H1 (cell line): Measurements from ENCODE around the gene RTF1. TPM values are rescaled to one million over a fixed set of nuclear protein-coding genes. Genes with fewer than 3 reads are reported as not detected.

ENCODE experiments used
- CTCF ChIA-PET: fragments of 300-600 bp; sonication (Branson Sonifier 250); formaldehyde crosslinking; loops from one replicate; lab custom pipeline; 2021; ENCODE audit not compliant: partially characterized antibody; lab: Charles Lee
- POLR2A ChIA-PET: fragments of 300-600 bp; sonication (Branson Sonifier 250); formaldehyde crosslinking; loops from one replicate; lab custom pipeline; 2021; ENCODE audit warnings: inconsistent platforms; ENCODE audit not compliant: partially characterized antibody; lab: Charles Lee
- DNase-seq, 2 experiments: peaks; one replicate each; pipeline versions ENCODE4 v3.0.0 to v3.0.0-alpha.2; 2010 to 2022; ENCODE audit warnings: low spot score in 2 of 2, low read depth in 1 of 2, mixed read lengths in 1 of 2
- FAIRE-seq: peaks from 2 replicates; lab custom pipeline; 2011; peaks lifted over from hg19 to GRCh38; lab: Jason Lieb, UNC
- H2AFZ ChIP-seq: 2 replicates; pipeline ENCODE4 v1.8.1; 2012; ENCODE audit warnings: low read length, inconsistent platforms
- H2AK5ac ChIP-seq: 2 replicates; pipeline ENCODE4 v1.6.1; 2013; ENCODE audit warnings: low read depth, low read length
- H2BK120ac ChIP-seq: replicated peaks from 2 replicates; pipeline ENCODE3; 2013; ENCODE audit warnings: low read depth, low read length, inconsistent platforms
- H2BK12ac ChIP-seq: 2 replicates; pipeline ENCODE4 v1.6.1; 2013; ENCODE audit warnings: low read depth, low read length
- H2BK15ac ChIP-seq: 2 replicates; pipeline ENCODE4 v1.6.1; 2013; ENCODE audit warnings: low read length
- H2BK20ac ChIP-seq: 2 replicates; pipeline ENCODE4 v1.6.1; 2013; ENCODE audit warnings: low read length
- H2BK5ac ChIP-seq: 2 replicates; pipeline ENCODE4 v1.6.1; 2013; ENCODE audit warnings: low read depth, low read length
- H3K14ac ChIP-seq: 2 replicates; pipeline ENCODE4 v1.6.1; 2013; ENCODE audit warnings: inconsistent platforms; ENCODE audit not compliant: insufficient read length
- H3K18ac ChIP-seq: 2 replicates; pipeline ENCODE4 v1.6.1; 2013; ENCODE audit warnings: low read length; ENCODE audit errors: extremely low read depth
- H3K23ac ChIP-seq: 2 replicates; pipeline ENCODE4 v1.6.1; 2013; ENCODE audit warnings: inconsistent platforms; ENCODE audit not compliant: insufficient read length
- H3K23me2 ChIP-seq: 2 replicates; pipeline ENCODE4 v1.6.1; 2013; ENCODE audit warnings: low read depth, low read length
- H3K27ac ChIP-seq: 2 replicates; pipeline ENCODE4 v1.6.1; 2011; ENCODE audit warnings: low read depth, low read length, inconsistent platforms
- H3K27me3 ChIP-seq, 4 experiments: replicated peaks in 1 of 4; 1 replicate in 1 of 4; 2 replicates in 3 of 4; pipeline versions ENCODE4 v1.6.1 to v1.8.1; 2011 to 2013; ENCODE audit warnings: low read length in 3 of 4, mild to moderate bottlenecking in 3 of 4, inconsistent platforms in 2 of 4, mixed read lengths in 2 of 4, moderate library complexity in 1 of 4; ENCODE audit not compliant: control insufficient read depth in 3 of 4, insufficient read depth in 3 of 4; ENCODE audit errors: extremely low read depth in 1 of 4
- H3K36me3 ChIP-seq, 4 experiments: 2 replicates each; pipeline versions ENCODE4 v1.6.1 to v1.8.1; 2011 to 2013; ENCODE audit warnings: mild to moderate bottlenecking in 4 of 4, low read length in 3 of 4, moderate library complexity in 2 of 4, control low read depth in 1 of 4, inconsistent platforms in 1 of 4; ENCODE audit not compliant: insufficient read depth in 4 of 4, control insufficient read depth in 2 of 4
- H3K4ac ChIP-seq: replicated peaks from 2 replicates; pipeline ENCODE3; 2013; ENCODE audit warnings: low read length, low read depth, mixed read lengths, inconsistent platforms; ENCODE audit not compliant: insufficient read length
- H3K4me1 ChIP-seq, 4 experiments: replicated peaks in 1 of 4; 1 replicate in 1 of 4; 2 replicates in 3 of 4; pipeline versions ENCODE4 v1.6.1 to v1.8.1; 2011 to 2013; ENCODE audit warnings: low read length in 3 of 4, inconsistent platforms in 2 of 4, mixed read lengths in 1 of 4; ENCODE audit not compliant: insufficient read depth in 4 of 4, control insufficient read depth in 3 of 4
- H3K4me2 ChIP-seq, 2 experiments: 2 replicates each; pipeline versions ENCODE4 v1.6.1 to v1.8.1; 2011 to 2013; ENCODE audit warnings: low read depth in 2 of 2, low read length in 2 of 2, control low read depth in 1 of 2, inconsistent platforms in 1 of 2, mild to moderate bottlenecking in 1 of 2; ENCODE audit not compliant: insufficient read depth in 1 of 2
- H3K4me3 ChIP-seq, 4 experiments: fragments of 200-600, 300-600 bp in 1 of 4; sonication (generic), shearing (Covaris generic), sonication (Bioruptor Twin) in 1 of 4; 2 replicates each; pipeline versions ENCODE4 v1.5.1 to v1.8.1; 2011 to 2016; ENCODE audit warnings: low read length in 4 of 4, low read depth in 3 of 4, control low read depth in 2 of 4, inconsistent platforms in 2 of 4, mild to moderate bottlenecking in 2 of 4, mixed read lengths in 1 of 4, moderate library complexity in 1 of 4; ENCODE audit not compliant: insufficient read depth in 2 of 4; ENCODE audit errors: extremely low read depth in 1 of 4
- H3K56ac ChIP-seq: replicated peaks from 2 replicates; pipeline ENCODE3; 2013; ENCODE audit warnings: low read depth, mild to moderate bottlenecking, mixed read lengths, low read length, inconsistent platforms; ENCODE audit not compliant: insufficient read length
- H3K79me1 ChIP-seq: 2 replicates; pipeline ENCODE4 v1.6.1; 2013; ENCODE audit warnings: low read depth, low read length, control low read depth
- H3K79me2 ChIP-seq, 2 experiments: 2 replicates each; pipeline versions ENCODE4 v1.6.1 to v1.8.1; 2012 to 2013; ENCODE audit warnings: low read length in 2 of 2, mild to moderate bottlenecking in 2 of 2, inconsistent platforms in 1 of 2; ENCODE audit not compliant: insufficient read depth in 2 of 2, control insufficient read depth in 1 of 2
- H3K9ac ChIP-seq, 4 experiments: replicated peaks in 1 of 4; 1 replicate in 1 of 4; 2 replicates in 3 of 4; pipeline versions ENCODE4 v1.6.1 to v1.8.1; 2011 to 2013; ENCODE audit warnings: low read depth in 3 of 4, low read length in 3 of 4, control low read depth in 2 of 4, mild to moderate bottlenecking in 2 of 4, moderate library complexity in 2 of 4, inconsistent platforms in 1 of 4; ENCODE audit errors: extremely low read depth in 1 of 4
- H3K9me3 ChIP-seq, 2 experiments: 2 replicates each; pipeline versions ENCODE4 v1.6.1 to v1.8.1; 2012 to 2013; ENCODE audit warnings: mild to moderate bottlenecking in 2 of 2, moderate library complexity in 2 of 2, control low read depth in 1 of 2, inconsistent platforms in 1 of 2, low read depth in 1 of 2, low read length in 1 of 2, mixed read lengths in 1 of 2; ENCODE audit not compliant: insufficient read depth in 2 of 2
- H4K20me1 ChIP-seq, 2 experiments: replicated peaks in 1 of 2; 2 replicates each; pipeline versions ENCODE3 to v1.8.1; 2011 to 2013; ENCODE audit warnings: inconsistent platforms in 2 of 2, low read length in 2 of 2, mild to moderate bottlenecking in 1 of 2; ENCODE audit not compliant: insufficient read depth in 2 of 2, control insufficient read depth in 1 of 2
- H4K5ac ChIP-seq: 2 replicates; pipeline ENCODE4 v1.6.1; 2013; ENCODE audit warnings: low read length, low read depth, mixed read lengths, inconsistent platforms; ENCODE audit not compliant: insufficient read length
- H4K8ac ChIP-seq: 2 replicates; pipeline ENCODE4 v1.8.0; 2013; ENCODE audit warnings: mild to moderate bottlenecking, moderate library complexity, low read length, inconsistent platforms; ENCODE audit not compliant: insufficient read depth; ENCODE audit errors: extremely low read depth
- H4K91ac ChIP-seq: replicated peaks from 2 replicates; pipeline ENCODE3; 2013; ENCODE audit warnings: low read length, mixed read lengths, inconsistent platforms; ENCODE audit not compliant: insufficient read length
- ASH2L ChIP-seq: fragments of 200-600, 300-600 bp; sonication (generic); IDR thresholded peaks from one replicate; pipeline ENCODE4 v1.7.1; 2017; ENCODE audit warnings: low read length
- CBX5 ChIP-seq: fragments of 300-800, 300-1000 bp; sonication (generic); IDR thresholded peaks from 2 replicates; pipeline ENCODE4 v1.7.1; 2016; ENCODE audit warnings: antibody characterized with exemption, low read length, low read depth
- CHD1 ChIP-seq: IDR thresholded peaks from 2 replicates; pipeline ENCODE4 v1.6.1; 2012; ENCODE audit warnings: low read depth, low read length, improper control_type of control experiment
- EP300 ChIP-seq, 2 experiments: IDR thresholded peaks; 1 replicate in 1 of 2; 2 replicates in 1 of 2; pipeline ENCODE4 v1.6.1; 2011 to 2012; ENCODE audit warnings: low read depth in 2 of 2, low read length in 2 of 2, mild to moderate bottlenecking in 2 of 2, borderline replicate concordance in 1 of 2, inconsistent platforms in 1 of 2, moderate library complexity in 1 of 2
- FOSL1 ChIP-seq: IDR thresholded peaks from 2 replicates; pipeline ENCODE4 v1.6.1; 2011; ENCODE audit warnings: mild to moderate bottlenecking, low read depth, low read length, moderate library complexity; ENCODE audit not compliant: insufficient read depth
- HDAC6 ChIP-seq: IDR thresholded peaks from one replicate; pipeline ENCODE4 v1.7.1; 2012; ENCODE audit warnings: low read depth, mild to moderate bottlenecking, inconsistent platforms, low read length, moderate library complexity
- MAFK ChIP-seq: IDR thresholded peaks from 2 replicates; pipeline ENCODE4 v1.6.1; 2012; ENCODE audit warnings: low read depth, mild to moderate bottlenecking, improper control_type of control experiment, low read length
- NANOG ChIP-seq: IDR thresholded peaks from 2 replicates; pipeline ENCODE4 v1.6.1; 2011; ENCODE audit warnings: low read length, low read depth, mild to moderate bottlenecking, inconsistent platforms; ENCODE audit not compliant: insufficient read depth, poor library complexity, severe bottlenecking
- RXRA ChIP-seq: IDR thresholded peaks from 2 replicates; pipeline ENCODE4 v1.6.1; 2011; ENCODE audit warnings: low read depth, mild to moderate bottlenecking, low read length, moderate library complexity; ENCODE audit not compliant: insufficient read depth
- SIN3A ChIP-seq, 2 experiments: IDR thresholded peaks in 1 of 2; conservative IDR thresholded peaks in 1 of 2; 2 replicates each; pipeline ENCODE4 v1.6.1; 2011 to 2012; ENCODE audit warnings: low read length in 2 of 2, improper control_type of control experiment in 1 of 2, low read depth in 1 of 2, mild to moderate bottlenecking in 1 of 2
- SIX5 ChIP-seq: IDR thresholded peaks from 2 replicates; pipeline ENCODE4 v1.6.1; 2011; ENCODE audit warnings: mild to moderate bottlenecking, low read depth, low read length
- SP4 ChIP-seq: IDR thresholded peaks from 2 replicates; pipeline ENCODE4 v1.6.1; 2012; ENCODE audit warnings: low read length, inconsistent platforms
- SUZ12 ChIP-seq: fragments of 200-600 bp; sonication (generic); IDR thresholded peaks from 2 replicates; pipeline ENCODE4 v1.6.1; 2012; ENCODE audit warnings: mild to moderate bottlenecking, inconsistent platforms, low read length, moderate library complexity, mixed read lengths
- TAF1 ChIP-seq: IDR thresholded peaks from 2 replicates; pipeline ENCODE4 v1.6.1; 2011; ENCODE audit warnings: mild to moderate bottlenecking, low read depth, low read length
- WGBS, 2 experiments: shearing (Covaris generic) in 1 of 2; methylation state at CpG; one replicate each; pipeline versions ENCODE4 v1.1.6 to v1.1.7; 2013 to 2015; ENCODE audit warnings: low lambda C conversion rate in 2 of 2, mixed read lengths in 2 of 2, inconsistent platforms in 1 of 2, low coverage in 1 of 2, missing lambda C conversion rate in 1 of 2; ENCODE audit not compliant: insufficient replicate concordance in 2 of 2, insufficient coverage in 1 of 2, insufficient read length in 1 of 2; ENCODE audit errors: extremely low coverage in 1 of 2, missing lambda C conversion rate in 1 of 2; 5-methylcytosine and 5-hydroxymethylcytosine counted together
- polyA plus RNA-seq, 7 experiments: library from polyadenylated mRNA; depleted of rRNA in 3 of 7; stranded (reverse) in 5 of 7; unstranded in 2 of 7; fragments of >200 nt in 5 of 7; fragments of 200-250 nt in 2 of 7; gene quantifications; 1 replicate in 5 of 7; 2 replicates in 1 of 7; 4 replicates in 1 of 7; pipeline versions ENCODE4 v1.2.1 to v1.2.3, GENCODE V29; 2011 to 2013; ENCODE audit warnings: missing spikeins in 2 of 7, mixed read lengths in 2 of 7
- total RNA-seq: library from RNA; stranded (reverse); fragmentation: NEBNext Ultra II Directional; extraction: Animal tissue kit (Norgen Biotek cat#: 25700); gene quantifications from 2 replicates; pipeline ENCODE4 v1.2.1, GENCODE V29; 2021

The RTF1 gene
- total and polyA plus RNA-seq, 2 of the 8 experiments (the other 6 are each of a cell fraction or from before 2014, with no cell fraction given), result 22.6 to 47.7 TPM

- Histone ChIP-seq H2BK20ac (no peak overlapping the region), H3K79me2 (no peaks in the 10 kb centered on the region), H4K20me1 (no peaks in the 10 kb centered on the region), H3K36me3 (no peaks in the 10 kb centered on the region), H4K8ac (no peak overlapping the region), H3K23ac (no peak overlapping the region), H2BK120ac (no peak overlapping the region), H2AK5ac (no peak overlapping the region), H3K79me1 (no peaks in the 10 kb centered on the region), H3K4me3 (no peak overlapping the region), H2BK12ac (no peak overlapping the region), H3K14ac (no peak overlapping the region), H4K91ac (no peak overlapping the region), H3K23me2 (no peaks in the 10 kb centered on the region), H2BK5ac (no peak overlapping the region), H2AFZ (no peak overlapping the region), H3K56ac (no peak overlapping the region), H3K27me3 (no peaks in the 10 kb centered on the region), H3K27ac (no peak overlapping the region), H3K4ac (no peak overlapping the region), H3K4me2 (no peak overlapping the region), H3K9ac (no peak overlapping the region), H2BK15ac (no peak overlapping the region), H4K5ac (no peak overlapping the region), H3K4me1 (no peaks in the 10 kb centered on the region), H3K9me3 (no peaks in the 10 kb centered on the region), H3K18ac (no peak overlapping the region)
- FAIRE-seq (no peak), DNase-seq (no peak)
- 85% methylated on average over 2 of the region's 2 CpGs; no CpG with 5 or more reads in 1 of the 2 experiments for WGBS, 2 experiments
- ChIA-PET CTCF (no interaction called here), POLR2A (no interaction called here)
- no peak for TF ChIP-seq SUZ12
- TF ChIP-seq CHD1, result no peak
- no peak for TF ChIP-seq ASH2L
- no peak for TF ChIP-seq FOSL1
- TF ChIP-seq EP300 (IDR thresholded peaks at IDR 0.05; ENCODE audit: borderline replicate concordance in 1 of 2, low read depth in 2 of 2, low read length in 2 of 2), result no peak
- TF ChIP-seq RXRA, result no peak
- no peak for TF ChIP-seq SP4
- TF ChIP-seq HDAC6, result no peak
- no peak for TF ChIP-seq CBX5
- no peak for TF ChIP-seq NANOG
- TF ChIP-seq MAFK, result no peak
- TF ChIP-seq SIX5, result no peak
- no peak for TF ChIP-seq SIN3A (conservative IDR thresholded peaks at IDR 0.05 in 1 of 2, IDR thresholded peaks at IDR 0.05 in 1 of 2; ENCODE audit: low read depth in 1 of 2, low read length in 2 of 2)
- no peak for TF ChIP-seq TAF1
These were observed 8.7 kb upstream of the RTF1 start for GRCh38 chr15:41408234-41408641.
